ENCODE data around the gene NLRC4.
"Not testable (repeated sequence)": the region's sequence is repeated elsewhere in the genome, so short reads cannot be mapped to it uniquely, and the experiment has no call there.

Gene NLRC4

DNA sequence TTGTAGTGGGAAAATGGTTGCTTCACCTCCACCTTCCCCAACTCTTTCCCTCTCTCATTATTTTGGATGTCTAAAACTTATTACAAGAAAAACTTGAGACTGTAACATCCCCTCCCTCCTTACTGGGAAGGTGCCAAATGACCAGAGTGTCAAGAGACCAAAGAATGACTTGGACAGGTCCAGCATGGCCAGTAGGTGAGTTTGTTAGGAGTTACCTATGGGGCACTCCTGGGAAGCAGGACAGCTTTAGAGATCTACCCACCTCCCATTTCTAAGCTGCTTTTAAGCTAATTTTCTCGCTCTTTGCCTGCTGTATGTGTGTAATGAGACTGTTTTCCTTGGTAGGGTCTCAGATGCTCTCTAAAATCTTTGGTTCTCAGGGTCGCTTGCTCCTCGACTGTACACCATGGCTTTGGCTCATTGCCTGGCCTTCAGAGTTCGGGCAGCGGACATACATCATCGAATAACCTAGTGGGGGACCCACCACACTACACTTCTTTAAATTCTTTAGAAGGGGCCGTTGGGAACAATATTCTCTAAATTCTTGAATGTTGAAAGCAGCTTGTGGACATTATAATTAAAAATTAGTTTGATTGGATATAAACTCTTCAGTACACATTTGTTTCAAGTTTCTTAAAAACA, 53.8 kb downstream of the NLRC4 start:
- in situ Hi-C loops (cut with HindIII; ENCODE audit: low sequenced_read_pairs): no loop called here
- TF ChIP-seq, protein P1, sequence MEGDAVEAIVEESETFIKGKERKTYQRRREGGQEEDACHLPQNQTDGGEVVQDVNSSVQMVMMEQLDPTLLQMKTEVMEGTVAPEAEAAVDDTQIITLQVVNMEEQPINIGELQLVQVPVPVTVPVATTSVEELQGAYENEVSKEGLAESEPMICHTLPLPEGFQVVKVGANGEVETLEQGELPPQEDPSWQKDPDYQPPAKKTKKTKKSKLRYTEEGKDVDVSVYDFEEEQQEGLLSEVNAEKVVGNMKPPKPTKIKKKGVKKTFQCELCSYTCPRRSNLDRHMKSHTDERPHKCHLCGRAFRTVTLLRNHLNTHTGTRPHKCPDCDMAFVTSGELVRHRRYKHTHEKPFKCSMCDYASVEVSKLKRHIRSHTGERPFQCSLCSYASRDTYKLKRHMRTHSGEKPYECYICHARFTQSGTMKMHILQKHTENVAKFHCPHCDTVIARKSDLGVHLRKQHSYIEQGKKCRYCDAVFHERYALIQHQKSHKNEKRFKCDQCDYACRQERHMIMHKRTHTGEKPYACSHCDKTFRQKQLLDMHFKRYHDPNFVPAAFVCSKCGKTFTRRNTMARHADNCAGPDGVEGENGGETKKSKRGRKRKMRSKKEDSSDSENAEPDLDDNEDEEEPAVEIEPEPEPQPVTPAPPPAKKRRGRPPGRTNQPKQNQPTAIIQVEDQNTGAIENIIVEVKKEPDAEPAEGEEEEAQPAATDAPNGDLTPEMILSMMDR (IDR thresholded peaks at IDR 0.05; ENCODE audit: low read depth, low read length, missing control alignments): no peak
- DNase-seq (ENCODE audit: low read depth): no peak
- H3K4me3 ChIP-seq (ENCODE audit: low read depth, low read length): no peak overlapping the region

DNA sequence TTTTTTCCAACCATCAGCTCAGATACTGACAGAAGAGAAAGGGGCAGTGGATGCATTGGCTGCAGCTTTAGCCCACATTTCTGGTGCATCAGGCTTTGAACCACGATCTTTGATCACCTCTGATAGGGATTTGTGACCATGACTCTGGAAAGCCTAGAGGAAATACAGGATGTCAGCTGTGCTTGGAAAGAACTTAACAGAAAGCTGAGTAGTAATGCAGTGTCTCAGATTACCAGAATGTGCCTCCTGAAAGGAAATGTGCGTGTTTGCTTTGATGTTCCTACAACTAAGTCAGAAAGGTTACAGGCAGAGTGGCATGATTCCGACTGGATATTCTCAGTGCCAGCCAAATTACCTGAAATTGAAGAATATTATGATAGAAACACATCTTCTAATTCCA, 61.3 kb downstream of the NLRC4 start:
- in situ Hi-C loops (cut with HindIII; ENCODE audit: low sequenced_read_pairs); H3K4me3 ChIP-seq (ENCODE audit: low read depth, low read length); DNase-seq (ENCODE audit: low read depth): not testable (repeated sequence)

DNA sequence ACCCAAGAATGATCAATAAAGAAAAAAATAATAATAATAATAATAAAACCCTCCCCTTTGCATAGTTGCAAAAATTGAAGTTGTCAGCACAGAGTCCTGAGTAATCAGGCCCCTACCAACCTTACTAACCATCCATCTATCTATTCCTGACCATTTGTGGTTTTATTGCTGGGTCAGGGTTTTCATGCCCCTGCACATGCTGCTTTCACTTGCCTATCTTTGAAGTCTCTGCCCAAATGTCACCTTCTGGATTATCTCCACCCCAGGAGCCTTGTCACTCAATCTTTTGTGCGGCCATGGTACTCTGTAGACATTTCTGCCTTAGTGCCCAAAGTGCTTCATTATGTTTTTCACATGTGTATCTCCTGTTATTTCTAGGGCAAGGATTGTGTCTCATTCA, 63.9 kb downstream of the NLRC4 start:
- H3K4me3 ChIP-seq (ENCODE audit: low read depth, low read length): no peak overlapping the region
- DNase-seq (ENCODE audit: low read depth): no peak
- TF ChIP-seq, protein P1 (IDR thresholded peaks at IDR 0.05; ENCODE audit: low read depth, low read length, missing control alignments): no peak
- in situ Hi-C loops (cut with HindIII; ENCODE audit: low sequenced_read_pairs): no loop called here

DNA sequence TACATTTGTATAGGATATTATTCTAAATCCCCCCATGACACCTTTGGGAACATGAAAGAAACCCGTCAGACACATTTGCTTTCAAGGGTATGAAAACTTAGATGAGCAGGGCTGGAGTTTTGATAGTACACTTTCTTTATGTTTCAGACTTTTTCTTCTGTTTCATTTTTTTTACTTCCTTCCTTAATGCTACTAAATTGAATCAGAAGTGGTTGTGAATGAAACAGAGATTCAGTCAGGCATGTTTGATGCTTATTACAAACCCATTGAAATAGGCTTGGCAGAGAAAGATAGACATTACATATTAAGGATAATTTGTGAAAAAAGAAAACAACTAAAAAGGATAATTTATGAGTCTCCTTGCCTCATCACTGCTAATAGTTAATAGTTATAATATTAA, 72.3 kb downstream of the NLRC4 start:
- no peak overlapping the region for H3K4me3 ChIP-seq (ENCODE audit: low read depth, low read length)
- TF ChIP-seq, protein P1 (IDR thresholded peaks at IDR 0.05; ENCODE audit: low read depth, low read length, missing control alignments): no peak
- in situ Hi-C loops (cut with HindIII; ENCODE audit: low sequenced_read_pairs): no loop called here
- DNase-seq (ENCODE audit: low read depth): no peak

DNA sequence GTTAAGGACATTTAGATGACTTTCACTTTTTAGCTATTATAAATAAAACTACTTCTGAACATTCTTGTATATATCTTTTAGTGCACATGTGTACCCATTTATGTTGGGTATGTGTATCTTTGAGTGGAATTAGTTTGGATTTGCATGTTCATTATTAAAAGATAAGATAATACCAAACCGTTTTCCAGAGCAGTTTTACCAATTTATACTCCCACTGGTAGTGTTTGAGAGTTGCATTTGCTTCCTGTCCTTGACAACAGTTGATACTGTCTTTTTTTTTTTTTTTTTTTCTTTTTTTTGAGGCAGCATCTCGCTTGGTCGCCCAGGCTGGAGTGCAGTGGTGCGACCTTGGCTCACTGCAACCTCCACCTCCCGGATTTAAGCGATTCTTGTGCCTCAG, 75.7 kb downstream of the NLRC4 start:
- no peak overlapping the region for H3K4me3 ChIP-seq (ENCODE audit: low read depth, low read length)
- in situ Hi-C loops (cut with HindIII; ENCODE audit: low sequenced_read_pairs): no loop called here
- TF ChIP-seq, protein P1 (IDR thresholded peaks at IDR 0.05; ENCODE audit: low read depth, low read length, missing control alignments): no peak
- DNase-seq (ENCODE audit: low read depth): no peak

DNA sequence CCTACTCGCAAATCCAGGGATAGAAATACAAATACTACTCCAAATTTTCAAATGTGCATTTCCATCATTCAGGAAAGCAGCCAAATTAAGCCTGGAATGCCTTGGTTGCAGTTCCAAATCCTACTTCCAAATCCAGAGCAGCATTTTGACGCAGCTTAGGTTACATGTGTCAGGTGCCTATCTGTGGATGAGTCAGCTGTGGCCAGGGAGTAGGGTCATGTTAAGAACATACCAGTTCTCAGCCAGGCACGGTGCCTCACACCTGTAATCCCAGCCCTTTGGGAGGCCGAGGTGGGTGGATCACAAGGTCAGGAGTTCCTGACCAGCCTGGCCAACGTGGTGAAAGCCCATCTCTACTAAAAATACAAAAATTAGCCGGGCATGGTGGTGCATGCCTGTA, 82.0 kb downstream of the NLRC4 start:
- TF ChIP-seq, protein P1 (IDR thresholded peaks at IDR 0.05; ENCODE audit: low read depth, low read length, missing control alignments): no peak
- in situ Hi-C loops (cut with HindIII; ENCODE audit: low sequenced_read_pairs): no loop called here
- no peak for DNase-seq (ENCODE audit: low read depth)
- no peak overlapping the region for H3K4me3 ChIP-seq (ENCODE audit: low read depth, low read length)

Data from astrocyte of the cerebellum (primary cell).